K562 (cell line): ENCODE data around the gene C13orf46. TPM values are rescaled to one million over a fixed set of nuclear protein-coding genes. Genes with fewer than 3 reads are reported as not detected.
A peak's percentile ranks its signal among the peaks of the same experiment; 100 is the strongest.

ENCODE experiments used
- ASH1L ChIP-seq: fragments of 450-650 bp; IDR thresholded peaks from 2 replicates; pipeline ENCODE4 v1.6.1; 2018; ENCODE audit warnings: borderline replicate concordance, mild to moderate bottlenecking, low read depth; ENCODE audit not compliant: partially characterized antibody
- BCL6 ChIP-seq: fragments of 250-450 bp; sonication (Bioruptor Pico); IDR thresholded peaks from 2 replicates; pipeline ENCODE4 v1.4.0; 2020
- CBFA2T3 ChIP-seq: fragments of 450-650 bp; IDR thresholded peaks from 2 replicates; pipeline ENCODE4 v1.6.1; 2017
- DMBX1 ChIP-seq: fragments of 250-450 bp; sonication (Bioruptor Pico); IDR thresholded peaks from 2 replicates; pipeline ENCODE4 v1.8.0; 2022; ENCODE audit warnings: inconsistent platforms, mild to moderate bottlenecking, moderate library complexity, borderline replicate concordance
- E2F3 ChIP-seq: fragments of 250-450 bp; sonication (Bioruptor Pico); IDR thresholded peaks from 2 replicates; pipeline ENCODE4 v1.4.0; 2020; ENCODE audit warnings: mild to moderate bottlenecking
- ETV6 ChIP-seq, 3 experiments: fragments of 150-350 bp in 1 of 3; sonication (generic) in 1 of 3; formaldehyde crosslinking in 1 of 3; IDR thresholded peaks; 2 replicates each; pipeline versions ENCODE4 v1.6.1 to v1.8.0; 2014 to 2022; ENCODE audit warnings: borderline replicate concordance in 2 of 3, low read depth in 2 of 3, antibody characterized with exemption in 1 of 3, low read length in 1 of 3, mild to moderate bottlenecking in 1 of 3, missing genetic modification reagents in 1 of 3
- JUN ChIP-seq, 2 experiments: sonication (generic) in 1 of 2; formaldehyde crosslinking in 1 of 2; IDR thresholded peaks; 2 replicates each; pipeline versions ENCODE4 v1.6.1 to v1.8.0; 2012 to 2022; ENCODE audit warnings: borderline replicate concordance in 2 of 2, mild to moderate bottlenecking in 2 of 2, improper control_type of control experiment in 1 of 2, low read depth in 1 of 2, low read length in 1 of 2, missing genetic modification reagents in 1 of 2
- KHSRP ChIP-seq: fragments of 450-650 bp; IDR thresholded peaks from 2 replicates; pipeline ENCODE4 v1.6.1; 2017
- LARP7 ChIP-seq: fragments of 450-650 bp; IDR thresholded peaks from 2 replicates; pipeline ENCODE4 v1.6.1; 2016
- MEF2A ChIP-seq: IDR thresholded peaks from 2 replicates; pipeline ENCODE4 v1.6.1; 2011; ENCODE audit warnings: low read depth, mild to moderate bottlenecking, low read length, moderate library complexity; ENCODE audit not compliant: control insufficient read depth
- MEF2D ChIP-seq: conservative IDR thresholded peaks from 2 replicates; pipeline ENCODE4 v1.6.1; 2016; ENCODE audit warnings: low read depth, missing genetic modification characterization, missing compliant biosample characterization
- NCOA1 ChIP-seq: fragments of 450-650 bp; IDR thresholded peaks from 2 replicates; pipeline ENCODE4 v1.6.1; 2016; ENCODE audit warnings: low read depth
- NELFE ChIP-seq: IDR thresholded peaks from 2 replicates; pipeline ENCODE4 v1.6.1; 2011; ENCODE audit warnings: mild to moderate bottlenecking; ENCODE audit not compliant: insufficient read depth, insufficient read length
- RBFOX2 ChIP-seq: fragments of 200-400 bp; formaldehyde crosslinking; IDR thresholded peaks from 2 replicates; pipeline ENCODE4 v1.6.1; 2017; ENCODE audit warnings: low read depth, mild to moderate bottlenecking, low read length, moderate library complexity
- SETDB1 ChIP-seq: IDR thresholded peaks from one replicate; pipeline ENCODE4 v1.6.1; 2012; ENCODE audit warnings: low read length, control low read depth, inconsistent platforms
- SMARCA4 ChIP-seq: fragments of 450-650 bp; IDR thresholded peaks from 2 replicates; pipeline ENCODE4 v1.6.1; 2016
- SNIP1 ChIP-seq: fragments of 450-650 bp; IDR thresholded peaks from 2 replicates; pipeline ENCODE4 v1.7.1; 2017; ENCODE audit warnings: low read depth, mild to moderate bottlenecking
- ZNF217 ChIP-seq: sonication (generic); formaldehyde crosslinking; IDR thresholded peaks from 2 replicates; pipeline ENCODE4 v1.8.0; 2022; ENCODE audit warnings: mild to moderate bottlenecking, missing genetic modification reagents
- ZNF224 ChIP-seq: sonication (generic); formaldehyde crosslinking; IDR thresholded peaks from 2 replicates; pipeline ENCODE4 v1.8.0; 2022; ENCODE audit warnings: mild to moderate bottlenecking, missing genetic modification reagents
- ZNF384 ChIP-seq: IDR thresholded peaks from 2 replicates; pipeline ENCODE4 v1.6.1; 2012; ENCODE audit warnings: low read depth, low read length, improper control_type of control experiment
- ZNF764 ChIP-seq: fragments of 250-450 bp; sonication (Bioruptor Pico); IDR thresholded peaks from 2 replicates; pipeline ENCODE4 v1.4.0; 2020; ENCODE audit warnings: low read depth, mild to moderate bottlenecking, moderate library complexity
- polyA plus RNA-seq, 8 experiments: library from polyadenylated mRNA; depleted of rRNA in 4 of 8; stranded (reverse) in 5 of 8; unstranded in 3 of 8; fragments of >200 nt; fragmentation: Nextera tagmentation in 2 of 8; fragmentation: Illumina TruSeq in 1 of 8; extraction: Ambion mirVana in 2 of 8; extraction: Trizol in 1 of 8; gene quantifications; 2 replicates each; pipeline versions ENCODE4 v1.2.1 to v1.2.3, GENCODE V29; 2011 to 2014; ENCODE audit warnings: inconsistent platforms in 1 of 8, missing spikeins in 1 of 8
- total RNA-seq, 7 experiments: library from RNA; depleted of rRNA in 6 of 7; stranded (reverse); fragments of >200 nt in 6 of 7; fragmentation: Illumina TruSeq in 2 of 7; extraction: Trizol in 2 of 7; gene quantifications; 2 replicates each; pipeline versions ENCODE4 v1.2.1 to v1.2.3, GENCODE V29; 2011 to 2021; ENCODE audit warnings: low replicate concordance in 1 of 7
- TF ChIP-seq, protein P1 (sequence below): sonication (generic); formaldehyde crosslinking; IDR thresholded peaks from 2 replicates; pipeline ENCODE4 v1.8.0; 2022; ENCODE audit warnings: mild to moderate bottlenecking, missing genetic modification reagents
- TF ChIP-seq, protein P2 (sequence below): IDR thresholded peaks from 2 replicates; pipeline ENCODE4 v1.6.1; 2011; ENCODE audit warnings: borderline replicate concordance, low read depth, mild to moderate bottlenecking, moderate library complexity, low read length; ENCODE audit not compliant: insufficient read depth, poor library complexity, severe bottlenecking
- TF ChIP-seq, protein P3 (sequence below), 2 experiments: fragments of 450-650 bp in 1 of 2; sonication (generic) in 1 of 2; formaldehyde crosslinking; conservative IDR thresholded peaks; 2 replicates each; pipeline versions ENCODE4 v1.4.0 to v1.8.1; 2020 to 2022; ENCODE audit warnings: mild to moderate bottlenecking in 1 of 2, missing genetic modification reagents in 1 of 2

Gene C13orf46
- total and polyA plus RNA-seq, 9 of the 15 experiments (the other 6 are each of a cell fraction or from before 2014, with no cell fraction given), result 0.04 to 0.24 (median 0.05) TPM; not detected in 4

DNA sequence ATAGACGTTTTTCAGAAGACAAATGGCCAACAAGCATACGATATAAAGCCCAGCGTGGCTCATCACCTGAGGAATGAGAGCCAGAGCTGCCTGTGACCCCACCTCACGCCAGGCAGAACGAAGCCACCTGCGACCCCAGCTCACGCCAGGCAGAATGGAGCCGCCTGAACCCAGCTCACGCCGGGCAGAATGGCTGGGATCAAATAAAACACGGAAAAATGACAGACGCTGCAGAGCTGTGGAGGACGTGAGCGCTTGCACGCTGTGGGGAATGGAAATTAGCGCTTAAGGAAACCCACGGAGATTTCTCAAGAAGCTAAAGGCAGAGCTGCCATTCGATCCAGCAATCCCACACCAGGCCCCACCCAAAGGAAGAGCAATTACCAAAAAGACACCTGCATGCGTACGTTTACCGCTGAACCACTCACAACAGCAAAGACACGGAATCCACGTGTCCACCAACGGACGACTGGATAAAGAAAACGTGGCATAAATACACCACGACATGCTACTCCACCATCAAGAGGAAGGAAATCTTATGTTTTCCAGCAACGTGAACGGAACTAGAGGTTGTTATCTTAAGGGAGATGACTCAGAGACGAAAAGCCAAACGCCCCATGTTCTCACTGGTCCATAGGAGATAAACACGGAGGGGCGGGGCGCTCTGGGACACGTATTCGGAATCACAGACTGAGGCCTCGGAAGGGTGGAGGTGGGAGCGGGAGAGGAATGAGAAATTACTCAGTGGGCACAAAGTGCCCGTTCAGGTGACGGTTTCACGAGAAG lies 30.7 kb upstream of the C13orf46 start (continued):
- TF ChIP-seq SNIP1 (no peak), SMARCA4 (peak; percentile 92), NCOA1 (peak; percentile 46; the same call in 1 of the 2 replicates), RBFOX2 (peak; percentile 60), ZNF764 (CRISPR knock-in tag) (no peak), ETV6 (IDR thresholded peaks at IDR 0.05; ENCODE audit: borderline replicate concordance in 1 of 2, low read depth in 2 of 2, low read length in 1 of 2) (peak in 1 of 2 experiments; percentile 69; a peak in 2 of 4 replicates), ETV6 (CRISPR knock-in tag; IDR thresholded peaks at IDR 0.05; ENCODE audit: borderline replicate concordance) (no peak), LARP7 (no peak), MEF2A (no peak), ZNF217 (CRISPR knock-in tag) (no peak), MEF2D (tag) (0 out of 2 replicates have a peak, but pooled peaks have one; percentile 18), NELFE (no peak), CBFA2T3 (peak; percentile 73), E2F3 (CRISPR knock-in tag) (no peak), BCL6 (CRISPR knock-in tag) (no peak), KHSRP (no peak), SETDB1 (no peak), DMBX1 (no peak), ZNF224 (CRISPR knock-in tag) (no peak), ASH1L (no peak), ZNF384 (no peak), JUN (IDR thresholded peaks at IDR 0.05; ENCODE audit: borderline replicate concordance, low read depth, low read length) (peak; percentile 91), JUN (CRISPR knock-in tag; IDR thresholded peaks at IDR 0.05; ENCODE audit: borderline replicate concordance) (no peak; the same call in 1 of the 2 replicates)
- TF ChIP-seq, protein P1, sequence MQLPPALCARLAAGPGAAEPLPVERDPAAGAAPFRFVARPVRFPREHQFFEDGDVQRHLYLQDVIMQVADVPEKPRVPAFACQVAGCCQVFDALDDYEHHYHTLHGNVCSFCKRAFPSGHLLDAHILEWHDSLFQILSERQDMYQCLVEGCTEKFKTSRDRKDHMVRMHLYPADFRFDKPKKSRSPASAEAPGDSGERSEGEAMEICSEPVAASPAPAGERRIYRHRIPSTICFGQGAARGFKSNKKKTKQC (CRISPR knock-in tag), result no peak
- TF ChIP-seq, protein P2, sequence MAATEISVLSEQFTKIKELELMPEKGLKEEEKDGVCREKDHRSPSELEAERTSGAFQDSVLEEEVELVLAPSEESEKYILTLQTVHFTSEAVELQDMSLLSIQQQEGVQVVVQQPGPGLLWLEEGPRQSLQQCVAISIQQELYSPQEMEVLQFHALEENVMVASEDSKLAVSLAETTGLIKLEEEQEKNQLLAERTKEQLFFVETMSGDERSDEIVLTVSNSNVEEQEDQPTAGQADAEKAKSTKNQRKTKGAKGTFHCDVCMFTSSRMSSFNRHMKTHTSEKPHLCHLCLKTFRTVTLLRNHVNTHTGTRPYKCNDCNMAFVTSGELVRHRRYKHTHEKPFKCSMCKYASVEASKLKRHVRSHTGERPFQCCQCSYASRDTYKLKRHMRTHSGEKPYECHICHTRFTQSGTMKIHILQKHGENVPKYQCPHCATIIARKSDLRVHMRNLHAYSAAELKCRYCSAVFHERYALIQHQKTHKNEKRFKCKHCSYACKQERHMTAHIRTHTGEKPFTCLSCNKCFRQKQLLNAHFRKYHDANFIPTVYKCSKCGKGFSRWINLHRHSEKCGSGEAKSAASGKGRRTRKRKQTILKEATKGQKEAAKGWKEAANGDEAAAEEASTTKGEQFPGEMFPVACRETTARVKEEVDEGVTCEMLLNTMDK, result no peak
- TF ChIP-seq, protein P3, sequence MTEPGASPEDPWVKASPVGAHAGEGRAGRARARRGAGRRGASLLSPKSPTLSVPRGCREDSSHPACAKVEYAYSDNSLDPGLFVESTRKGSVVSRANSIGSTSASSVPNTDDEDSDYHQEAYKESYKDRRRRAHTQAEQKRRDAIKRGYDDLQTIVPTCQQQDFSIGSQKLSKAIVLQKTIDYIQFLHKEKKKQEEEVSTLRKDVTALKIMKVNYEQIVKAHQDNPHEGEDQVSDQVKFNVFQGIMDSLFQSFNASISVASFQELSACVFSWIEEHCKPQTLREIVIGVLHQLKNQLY (CRISPR knock-in tag; conservative IDR thresholded peaks at IDR 0.05), result no peak
